Effector memory CD4-positive, alpha-beta T cell (primary cell): ENCODE results near the gene TBC1D16.

Experiments
- DNase-seq, 3 donors: peaks; one replicate each; pipeline ENCODE4 v3.0.0-alpha.2; 2020
- H3K27ac ChIP-seq: 2 replicates; pipeline ENCODE4 v1.7.0; 2013; ENCODE audit warnings: mild to moderate bottlenecking, low read length, moderate library complexity; ENCODE audit not compliant: insufficient read depth, poor library complexity, severe bottlenecking
- H3K27me3 ChIP-seq: replicated peaks from 2 replicates; pipeline ENCODE4 v1.7.0; 2013; ENCODE audit warnings: mild to moderate bottlenecking, low read length; ENCODE audit not compliant: insufficient read depth, control insufficient read depth, poor library complexity, severe bottlenecking
- H3K36me3 ChIP-seq: 2 replicates; pipeline ENCODE4 v1.7.0; 2013; ENCODE audit warnings: mild to moderate bottlenecking, low read length, moderate library complexity; ENCODE audit not compliant: control insufficient read depth, insufficient read depth
- H3K4me1 ChIP-seq: 2 replicates; pipeline ENCODE4 v1.7.0; 2013; ENCODE audit warnings: low read length, mild to moderate bottlenecking; ENCODE audit not compliant: control insufficient read depth, insufficient read depth, poor library complexity, severe bottlenecking
- H3K4me3 ChIP-seq: 2 replicates; pipeline ENCODE4 v1.7.0; 2013; ENCODE audit warnings: low read length, low read depth, mild to moderate bottlenecking; ENCODE audit not compliant: insufficient read depth, poor library complexity, severe bottlenecking
- H3K9me3 ChIP-seq: 2 replicates; pipeline ENCODE4 v1.7.0; 2013; ENCODE audit warnings: mild to moderate bottlenecking, low read length, moderate library complexity; ENCODE audit not compliant: control insufficient read depth

Gene TBC1D16

GRCh38 chr17:79982986-79983385, 52.7 kb downstream of the TBC1D16 start:
- no peak for DNase-seq
- H3K4me3 ChIP-seq, result no peak overlapping the region
- H3K27ac ChIP-seq, result no peak overlapping the region
- no peaks in the 10 kb centered on the region for H3K9me3 ChIP-seq
- H3K36me3 ChIP-seq, result no peaks in the 10 kb centered on the region
- H3K27me3 ChIP-seq, result no peaks in the 10 kb centered on the region
- H3K4me1 ChIP-seq, result no peaks in the 10 kb centered on the region

GRCh38 chr17:79981661-79982101, 54.0 kb downstream of the TBC1D16 start:
- H3K27ac ChIP-seq, result no peak overlapping the region
- no peaks in the 10 kb centered on the region for H3K9me3 ChIP-seq
- H3K4me3 ChIP-seq, result no peak overlapping the region
- no peaks in the 10 kb centered on the region for H3K4me1 ChIP-seq
- no peaks in the 10 kb centered on the region for H3K27me3 ChIP-seq
- DNase-seq, result no peak
- H3K36me3 ChIP-seq, result no peaks in the 10 kb centered on the region

- Histone ChIP-seq H3K27me3 (no peaks in the 10 kb centered on the region), H3K4me3 (no peak overlapping the region), H3K4me1 (no peaks in the 10 kb centered on the region)
Measured at GRCh38 chr17:79981090-79981489, 54.6 kb downstream of the TBC1D16 start.

GRCh38 chr17:79980246-79981043, 55.2 kb downstream of the TBC1D16 start:
- Histone ChIP-seq H3K27ac (no peak overlapping the region), H3K4me1 (no peaks in the 10 kb centered on the region), H3K9me3 (no peaks in the 10 kb centered on the region), H3K4me3 (no peak overlapping the region), H3K27me3 (no peaks in the 10 kb centered on the region), H3K36me3 (no peaks in the 10 kb centered on the region)
- DNase-seq, result no peak

More at GRCh38 chr17:79981090-79981489, 54.6 kb downstream of the TBC1D16 start:
- no peak overlapping the region for H3K27ac ChIP-seq
- no peaks in the 10 kb centered on the region for H3K9me3 ChIP-seq
- DNase-seq, result no peak
- no peaks in the 10 kb centered on the region for H3K36me3 ChIP-seq

GRCh38 chr17:79979816-79980215, 55.9 kb downstream of the TBC1D16 start:
- no peak overlapping the region for H3K27ac ChIP-seq
- no peaks in the 10 kb centered on the region for H3K36me3 ChIP-seq
- no peaks in the 10 kb centered on the region for H3K4me1 ChIP-seq
- no peaks in the 10 kb centered on the region for H3K27me3 ChIP-seq
- no peaks in the 10 kb centered on the region for H3K9me3 ChIP-seq
- H3K4me3 ChIP-seq, result no peak overlapping the region
- no peak for DNase-seq

GRCh38 chr17:79979221-79979741, 56.4 kb downstream of the TBC1D16 start:
- Histone ChIP-seq H3K27ac (no peak overlapping the region), H3K27me3 (no peaks in the 10 kb centered on the region), H3K4me3 (no peak overlapping the region), H3K36me3 (no peaks in the 10 kb centered on the region), H3K9me3 (no peaks in the 10 kb centered on the region), H3K4me1 (no peaks in the 10 kb centered on the region)
- DNase-seq, result no peak

- H3K4me3 ChIP-seq, result no peak overlapping the region
- H3K27ac ChIP-seq, result no peak overlapping the region
- no peaks in the 10 kb centered on the region for H3K36me3 ChIP-seq
- H3K4me1 ChIP-seq, result no peaks in the 10 kb centered on the region
- no peaks in the 10 kb centered on the region for H3K27me3 ChIP-seq
- DNase-seq, result no peak
- H3K9me3 ChIP-seq, result no peaks in the 10 kb centered on the region
Measured at GRCh38 chr17:79978548-79978855, 57.2 kb downstream of the TBC1D16 start.

GRCh38 chr17:79977708-79978547, 57.7 kb downstream of the TBC1D16 start:
- no peaks in the 10 kb centered on the region for H3K27me3 ChIP-seq
- H3K27ac ChIP-seq, result no peak overlapping the region
- no peaks in the 10 kb centered on the region for H3K36me3 ChIP-seq
- H3K9me3 ChIP-seq, result no peaks in the 10 kb centered on the region
- no peak overlapping the region for H3K4me3 ChIP-seq
- no peak for DNase-seq
- H3K4me1 ChIP-seq, result no peaks in the 10 kb centered on the region

GRCh38 chr17:79977161-79977631, 58.5 kb downstream of the TBC1D16 start:
- Histone ChIP-seq H3K27me3 (no peaks in the 10 kb centered on the region), H3K27ac (no peak overlapping the region), H3K9me3 (no peaks in the 10 kb centered on the region), H3K36me3 (no peaks in the 10 kb centered on the region), H3K4me1 (no peaks in the 10 kb centered on the region), H3K4me3 (no peak overlapping the region)
- DNase-seq, result no peak

GRCh38 chr17:79976451-79976850, 59.2 kb downstream of the TBC1D16 start:
- Histone ChIP-seq H3K4me1 (no peaks in the 10 kb centered on the region), H3K4me3 (no peak overlapping the region), H3K27ac (no peak overlapping the region), H3K9me3 (no peaks in the 10 kb centered on the region), H3K36me3 (no peaks in the 10 kb centered on the region), H3K27me3 (no peaks in the 10 kb centered on the region)
- DNase-seq, result no peak
